HG02938 (cell line): Measurements from ENCODE around the gene KCNJ15.
"Not testable (repeated sequence)": the region's sequence is repeated elsewhere in the genome, so short reads cannot be mapped to it uniquely, and the experiment has no call there.

ENCODE experiments used
- ATAC-seq: cut with Tn5 transposase; IDR thresholded peaks from one replicate; pipeline ENCODE4 v1.9.1; 2021; ENCODE audit warnings: mild to moderate bottlenecking, moderate library complexity; ENCODE audit not compliant: unreplicated experiment

KCNJ15 gene

DNA sequence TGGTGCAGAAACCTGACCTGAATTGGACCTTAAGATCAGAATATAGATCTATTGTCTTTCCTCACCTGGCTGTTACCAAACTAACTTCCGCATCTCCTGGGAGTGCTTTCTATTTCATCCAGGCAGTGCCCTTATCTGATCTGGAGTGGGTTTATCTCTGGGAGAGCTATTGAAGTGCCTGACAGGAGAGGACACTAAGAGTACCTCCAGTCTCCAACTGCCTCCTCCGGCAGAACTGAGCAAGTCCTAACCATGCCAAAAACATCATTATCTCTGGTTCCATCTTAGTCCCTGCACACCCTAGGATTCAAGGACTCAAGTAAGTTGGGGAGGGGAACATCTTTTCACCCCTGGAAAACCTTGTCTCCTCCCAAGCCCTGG is 12.4 kb upstream of the KCNJ15 start:
- ATAC-seq, result peak; percentile 10

DNA sequence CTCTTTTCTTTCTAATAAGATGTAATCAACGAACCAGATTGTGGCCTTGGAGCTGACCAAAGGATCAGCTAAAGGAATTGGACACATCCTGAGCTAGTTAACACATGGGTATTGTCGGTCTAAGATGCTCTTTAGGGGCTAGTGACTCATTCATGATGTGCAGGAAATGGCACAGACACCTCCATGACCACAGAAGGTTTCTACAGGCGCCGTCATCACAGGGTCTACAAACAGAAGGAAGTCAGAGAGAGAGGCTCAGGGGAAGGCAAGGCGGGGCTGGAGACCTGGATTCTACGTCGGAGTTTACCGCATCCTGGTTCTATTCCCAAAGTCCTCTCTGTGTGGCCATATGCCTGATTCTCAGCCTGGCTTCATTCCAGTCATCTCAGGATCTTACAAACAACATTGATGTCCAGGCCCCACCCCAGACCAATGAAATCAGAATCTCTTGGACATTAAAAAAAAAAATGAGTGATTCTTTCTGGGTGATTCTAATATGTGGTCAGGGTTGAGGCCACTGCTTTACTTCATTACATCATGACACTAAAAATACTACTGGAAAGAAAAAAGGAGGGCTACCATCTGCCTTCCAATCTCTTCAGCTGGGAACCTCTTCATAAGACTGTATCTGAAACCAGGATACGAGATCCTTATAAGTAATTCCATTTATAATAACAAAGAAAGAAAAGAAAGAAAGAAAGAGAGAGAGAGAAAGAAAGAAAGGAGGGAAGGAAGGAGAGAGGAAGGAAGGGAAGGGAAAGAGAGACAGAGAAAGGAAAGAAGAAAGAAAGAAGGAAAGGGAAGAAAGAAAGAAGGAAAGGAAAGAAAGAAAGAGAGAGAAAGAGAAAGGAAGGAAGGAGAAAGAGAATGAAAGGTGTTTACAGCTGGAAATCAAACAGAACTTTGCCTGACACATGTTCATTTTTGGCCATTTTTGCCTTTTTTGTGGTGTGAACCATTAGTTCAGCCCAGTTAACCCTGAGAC is 11.6 kb upstream of the KCNJ15 start:
- ATAC-seq, result peak; percentile 82

DNA sequence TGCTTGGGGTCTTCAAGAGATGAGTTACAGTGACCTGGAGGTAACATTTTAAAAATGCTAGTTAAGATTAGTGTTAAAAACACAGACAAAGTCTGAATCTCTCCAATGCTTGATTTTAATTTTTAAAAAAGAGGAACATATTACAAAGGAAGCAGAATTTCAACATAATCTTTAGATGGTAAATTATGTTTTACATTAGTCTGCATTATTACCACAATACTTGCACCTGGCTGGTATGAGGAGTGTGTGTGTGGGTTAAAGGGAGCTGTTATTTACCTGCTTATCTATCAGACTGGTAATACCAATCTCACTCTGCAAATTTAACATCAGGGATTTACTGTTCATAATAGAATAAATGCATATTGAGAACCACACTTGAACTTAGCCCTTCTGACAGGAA is 10.3 kb upstream of the KCNJ15 start:
- ATAC-seq, result no peak

DNA sequence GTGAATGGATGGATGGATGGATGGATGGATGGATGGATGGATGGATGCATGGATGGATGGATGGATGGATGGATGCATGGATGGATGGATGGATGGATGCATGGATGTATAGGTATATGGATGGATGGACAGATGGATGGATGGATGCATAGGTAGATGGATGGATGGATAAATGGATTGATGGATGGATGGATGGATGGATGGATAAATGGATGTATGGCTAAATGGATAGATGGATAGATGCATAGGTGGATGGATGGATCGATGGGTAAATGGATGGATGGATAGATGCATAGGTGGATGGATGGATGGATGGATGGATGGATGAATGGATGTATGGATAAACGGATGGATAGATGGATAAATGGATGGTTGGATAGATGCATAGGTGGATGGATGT is 9.7 kb upstream of the KCNJ15 start:
- not testable (repeated sequence) for ATAC-seq

GRCh38 chr21:38247738-38248510 is 8.9 kb upstream of the KCNJ15 start:
- no peak for ATAC-seq

GRCh38 chr21:38249256-38249655 is 7.5 kb upstream of the KCNJ15 start:
- peak; percentile 76 for ATAC-seq

DNA sequence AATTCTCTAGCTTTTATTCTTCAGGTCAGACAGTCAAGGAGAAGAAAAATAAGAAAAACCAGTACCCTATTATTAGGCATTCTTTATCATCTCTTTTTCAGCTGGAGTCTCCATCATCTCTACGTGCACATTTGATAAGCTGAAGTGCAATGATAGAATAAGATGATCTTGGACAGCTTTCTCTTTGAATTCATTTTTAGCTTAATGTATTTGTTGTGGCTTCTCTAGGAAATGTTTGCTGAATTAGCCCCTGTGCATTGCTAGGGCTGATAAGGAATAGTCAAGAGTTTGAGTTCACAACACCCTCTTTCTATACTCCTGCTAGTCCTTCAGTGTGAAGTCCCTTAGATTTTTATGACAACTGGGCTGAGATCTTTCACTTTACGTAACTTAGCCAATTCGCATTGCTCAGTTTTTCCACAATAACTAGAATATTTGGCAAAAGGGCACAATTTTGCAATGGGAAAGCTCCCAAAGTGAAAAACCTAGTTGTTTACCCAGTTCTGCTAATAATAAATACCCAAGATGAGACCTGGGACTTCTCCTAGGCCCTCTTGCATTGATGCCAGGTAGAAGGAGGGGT is 7.0 kb upstream of the KCNJ15 start:
- ATAC-seq, result no peak

GRCh38 chr21:38250991-38251418 is 5.8 kb upstream of the KCNJ15 start:
- ATAC-seq, result no peak

- ATAC-seq, result no peak
Measured at GRCh38 chr21:38254970-38255369, 1.8 kb upstream of the KCNJ15 start.

DNA sequence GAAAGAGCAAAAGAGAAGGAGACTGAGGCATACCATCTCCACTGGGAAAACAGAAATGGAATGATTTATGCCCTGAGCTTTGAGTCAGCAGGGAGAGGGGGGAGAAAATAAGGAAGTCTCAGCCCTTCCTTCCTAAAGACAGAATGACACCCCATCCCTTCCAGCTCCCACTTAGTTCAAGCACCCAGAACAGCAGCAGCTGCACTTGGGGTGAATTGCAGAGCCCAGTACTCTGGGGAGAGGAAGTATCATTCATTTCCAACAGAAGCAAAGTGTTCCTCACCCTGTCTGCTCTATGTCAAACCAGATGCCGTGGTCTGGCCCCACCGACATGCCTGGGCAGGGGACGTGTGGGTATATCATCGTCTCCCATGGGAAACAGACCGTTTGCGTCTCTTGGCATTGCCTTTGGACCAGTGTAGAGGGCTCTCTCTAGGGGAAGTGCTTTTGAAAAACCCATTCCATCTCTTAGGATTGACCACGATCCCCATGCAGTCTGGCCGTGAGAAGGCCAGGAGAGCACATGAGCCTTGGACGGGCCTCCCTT is 1.1 kb upstream of the KCNJ15 start:
- ATAC-seq, result no peak

- ATAC-seq, result no peak
Measured at GRCh38 chr21:38257667-38258066, 876 bp downstream of the KCNJ15 start.

DNA sequence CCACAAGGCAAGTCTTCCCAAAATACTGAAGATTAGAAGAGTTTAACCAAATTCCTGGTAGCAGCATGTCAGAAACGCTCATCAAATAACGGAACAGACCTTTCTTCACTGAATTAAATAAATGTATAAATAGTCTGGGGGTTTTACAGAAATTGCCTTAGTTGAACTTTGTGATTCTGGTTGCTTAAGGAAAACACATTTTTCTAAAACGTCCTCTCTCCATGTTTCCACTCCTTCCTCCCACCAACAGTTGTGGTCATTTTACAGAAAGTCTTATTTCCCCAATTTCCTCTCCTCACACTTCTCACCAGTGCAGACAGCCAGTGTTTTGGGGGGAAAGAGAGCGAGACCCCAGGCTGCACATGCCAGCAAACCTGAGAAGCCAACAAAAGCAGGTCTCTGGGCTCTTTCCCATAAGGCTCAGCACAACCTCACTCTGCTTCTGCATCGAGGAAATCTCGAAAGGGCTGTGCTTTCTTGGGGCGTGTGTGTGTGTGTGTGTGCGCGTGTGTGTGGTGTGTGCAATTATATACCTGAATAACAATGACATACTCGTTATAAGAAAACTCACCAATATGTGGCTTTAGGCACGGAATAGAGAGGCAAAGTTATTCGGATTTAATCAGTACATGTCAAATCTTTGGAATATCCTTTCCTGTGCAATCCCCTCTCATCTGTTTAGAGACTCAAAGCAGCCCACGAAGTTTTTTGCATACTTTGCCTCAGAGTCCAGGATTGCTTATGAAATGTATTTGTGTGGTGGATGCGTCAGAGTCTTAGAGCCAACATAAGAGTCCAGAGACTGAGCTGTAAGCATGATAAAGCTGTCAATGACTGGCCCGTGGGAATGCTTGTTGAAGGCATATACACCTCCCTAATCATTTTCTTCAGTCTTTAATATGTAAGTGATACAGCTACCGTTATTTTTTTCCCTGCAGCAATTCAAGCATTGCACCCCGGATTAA is 2.0 kb downstream of the KCNJ15 start:
- no peak for ATAC-seq

- no peak for ATAC-seq
Measured at GRCh38 chr21:38259665-38260064, 2.9 kb downstream of the KCNJ15 start.

GRCh38 chr21:38260426-38260825 is 3.6 kb downstream of the KCNJ15 start:
- ATAC-seq, result no peak

DNA sequence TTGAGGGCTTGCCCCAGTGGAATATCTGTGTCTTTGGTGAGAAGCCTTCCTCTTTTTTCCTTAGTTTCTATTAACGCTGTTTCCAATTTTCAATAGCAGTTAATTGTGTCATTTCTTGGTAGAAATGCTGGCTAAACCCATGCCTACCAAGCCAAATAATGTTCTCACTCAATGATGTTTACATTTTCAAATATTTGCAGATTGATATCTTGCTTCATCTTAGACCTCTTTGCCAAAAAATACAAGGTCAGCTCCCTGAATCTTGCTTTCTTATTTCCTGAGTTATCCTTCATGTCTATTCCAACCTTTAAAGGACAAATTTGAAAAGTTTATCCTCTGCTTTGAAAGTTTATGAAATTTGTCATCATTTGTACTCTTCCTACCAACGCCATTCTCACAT is 5.1 kb downstream of the KCNJ15 start:
- ATAC-seq, result no peak

DNA sequence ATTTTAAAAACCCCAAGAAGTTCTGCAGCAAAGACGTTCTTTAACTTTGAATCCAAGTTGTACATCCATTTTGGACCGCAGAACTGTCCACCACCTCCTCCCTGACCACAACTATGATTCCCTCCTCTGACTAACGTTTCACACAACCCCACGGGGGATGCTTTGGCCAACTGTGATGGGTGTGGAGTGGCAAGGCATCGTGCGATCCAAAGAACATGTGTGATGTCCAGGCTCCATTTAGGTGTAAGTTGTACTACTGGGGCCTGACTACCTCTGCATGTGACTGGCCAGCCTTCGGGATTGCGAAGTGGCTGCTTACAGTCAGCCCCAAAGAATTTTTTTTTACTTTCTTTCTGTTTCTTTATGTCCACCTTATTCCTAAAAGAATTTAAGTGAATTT is 6.7 kb downstream of the KCNJ15 start:
- ATAC-seq, result no peak

GRCh38 chr21:38264571-38264970 is 7.8 kb downstream of the KCNJ15 start:
- no peak for ATAC-seq

DNA sequence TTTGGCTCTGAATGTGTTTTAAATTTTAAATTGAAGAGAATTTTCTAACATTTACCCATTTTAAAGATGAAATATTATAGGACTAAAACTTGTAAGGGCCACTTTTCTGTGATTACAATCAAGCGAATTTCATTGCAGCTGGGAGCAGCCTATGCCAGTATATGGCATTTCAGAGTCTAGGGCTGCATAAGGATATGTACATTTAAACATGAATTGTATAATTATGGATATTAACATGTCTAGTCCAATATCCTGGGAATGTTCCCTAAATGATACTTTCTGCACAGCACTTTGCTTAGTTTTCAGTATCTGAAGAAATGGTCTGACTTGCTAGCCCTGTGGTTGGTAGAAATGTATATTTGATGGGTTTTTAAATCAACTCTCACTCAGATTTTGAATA is 8.4 kb downstream of the KCNJ15 start:
- no peak for ATAC-seq

DNA sequence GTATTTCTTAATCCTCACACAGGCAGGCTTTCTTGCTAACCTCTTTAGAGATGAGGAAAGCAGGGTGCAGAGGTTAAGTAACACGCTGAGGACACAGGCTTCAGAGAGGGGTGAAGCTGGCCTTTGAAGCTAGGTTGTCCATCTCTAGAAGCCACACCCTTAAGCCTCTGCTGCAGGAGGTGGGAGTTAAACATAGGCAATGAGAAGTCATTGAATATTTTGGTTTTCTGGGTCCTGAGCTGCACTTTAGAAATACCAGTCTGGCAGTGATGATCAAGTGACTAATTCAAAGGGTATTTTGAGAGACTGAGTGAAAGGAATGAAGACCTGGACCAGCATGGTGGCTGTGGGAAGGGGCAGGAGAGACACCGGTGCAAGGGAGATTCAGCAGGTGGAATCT is 9.9 kb downstream of the KCNJ15 start:
- ATAC-seq, result no peak

DNA sequence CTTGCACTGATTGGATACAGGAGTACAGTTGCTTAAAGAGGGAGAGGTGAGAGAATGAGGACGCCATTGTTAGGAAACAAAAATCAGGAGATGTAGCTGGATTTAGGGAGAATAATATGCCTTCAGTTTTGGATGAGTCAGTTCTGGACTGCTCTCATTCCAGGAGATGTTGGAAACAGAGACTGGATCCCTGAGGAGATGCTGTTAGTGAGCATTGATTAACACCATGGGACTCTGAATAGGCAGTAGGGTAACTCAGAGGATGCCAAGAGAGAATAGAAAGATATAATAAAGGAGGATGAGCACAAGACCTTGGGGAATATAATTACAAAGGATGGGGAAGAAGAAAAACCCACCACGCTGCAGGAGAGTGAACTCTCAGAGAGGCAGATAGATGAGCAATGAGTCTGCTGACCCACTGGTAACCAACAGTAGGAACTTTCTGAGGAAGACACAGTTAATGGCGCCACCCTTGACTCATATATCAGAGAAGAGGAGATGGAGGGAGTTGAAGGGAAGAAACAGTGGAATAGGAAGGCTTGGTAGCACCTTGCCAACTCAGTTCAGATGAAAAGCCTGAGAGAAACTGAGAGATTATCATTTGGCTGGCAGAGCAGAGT is 10.5 kb downstream of the KCNJ15 start:
- ATAC-seq, result no peak
